Colonic mucosa (tissue), 4 donors: Measurements from ENCODE around the gene SRPX. TPM values are rescaled to one million over a fixed set of nuclear protein-coding genes. Genes with fewer than 3 reads are reported as not detected.

Experiments used
- DNase-seq: peaks from one replicate; pipeline ENCODE4 v3.0.0-alpha.2; 2020
- H3K27ac ChIP-seq: fragments of 200-600 bp; one replicate; pipeline ENCODE4 v1.8.0; 2021
- H3K27me3 ChIP-seq: fragments of 200-600 bp; one replicate; pipeline ENCODE4 v1.8.0; 2021
- H3K36me3 ChIP-seq: fragments of 200-600 bp; one replicate; pipeline ENCODE4 v1.8.0; 2021
- H3K4me1 ChIP-seq: fragments of 200-600 bp; one replicate; pipeline ENCODE4 v1.8.0; 2021; ENCODE audit warnings: mild to moderate bottlenecking
- H3K4me3 ChIP-seq: fragments of 200-600 bp; one replicate; pipeline ENCODE4 v1.8.0; 2021
- H3K9ac ChIP-seq, 2 donors: one replicate each; pipeline ENCODE4 v1.7.0; 2013; ENCODE audit warnings: control low read depth in 2 of 2, low read depth in 2 of 2, low read length in 2 of 2
- H3K9me3 ChIP-seq: fragments of 200-600 bp; one replicate; pipeline ENCODE4 v1.8.0; 2021
- intact Hi-C: fragments of 100-400 bp; cut with DNase I; formaldehyde crosslinking; loops from one replicate; pipeline ENCODE4 v1.14.1; 2022
- total RNA-seq, 2 donors: library from RNA; stranded (reverse); fragmentation: NEBNext Ultra II Directional in 1 of 2; extraction: Animal tissue kit (Norgen Biotek cat#: 25700) in 1 of 2; gene quantifications; one replicate each; pipeline ENCODE4 v1.2.1, GENCODE V29; 2021
- TF ChIP-seq, protein P1 (sequence below): fragments of 200-600 bp; IDR thresholded peaks from one replicate; pipeline ENCODE4 v1.8.0; 2022; ENCODE audit warnings: antibody characterized with exemption, mild to moderate bottlenecking
- donor health status: healthy.
- donor health status: DM: no; HTN: no; CAD: no.
- donor health status: DM: no; HTN: no; CAD: no.

The SRPX gene
- total RNA-seq, 2 donors from 2014 or later = 7.6 to 15.9 TPM

DNA sequence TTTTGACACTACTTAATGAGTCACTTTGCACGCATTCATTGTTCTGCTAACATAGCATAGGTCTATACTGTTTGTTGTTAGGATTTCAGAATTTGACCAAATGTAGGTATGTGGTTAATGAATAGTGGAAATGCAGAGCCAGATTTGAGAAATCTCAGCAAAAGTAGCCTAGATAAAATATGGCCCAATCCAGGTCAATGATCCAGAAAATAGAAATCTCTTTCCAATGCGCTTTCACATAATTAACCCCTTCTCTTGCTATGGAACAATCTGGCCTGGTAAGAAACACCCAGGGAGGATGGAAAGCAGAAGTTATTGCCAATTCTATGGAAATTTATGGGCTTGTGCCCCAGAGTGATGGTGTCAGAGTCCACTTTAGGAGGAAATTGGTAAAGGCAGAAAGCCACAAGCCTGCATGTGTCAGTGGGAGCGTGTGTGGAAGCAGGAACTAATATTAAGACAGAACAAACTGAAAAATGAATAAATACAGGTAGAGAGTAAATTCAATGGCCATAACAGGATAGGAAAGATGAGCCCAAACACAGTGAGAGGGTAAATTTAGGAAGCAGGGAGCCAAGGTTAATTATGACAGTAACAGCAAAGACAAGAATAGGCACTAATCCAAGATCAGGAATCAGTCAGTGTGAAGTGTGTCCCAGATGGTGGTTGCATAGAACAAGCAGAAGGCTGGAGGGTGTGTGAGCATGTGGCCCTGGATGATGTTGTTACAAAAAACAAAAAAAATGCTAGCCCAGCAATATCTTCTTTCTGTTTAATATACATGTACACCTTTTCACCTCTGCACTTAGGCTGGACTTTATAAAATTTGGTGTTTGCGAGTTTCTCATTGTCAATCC lies 111.4 kb downstream of the SRPX start:
- H3K27ac ChIP-seq = peak overlapping the region; percentile 1

DNA sequence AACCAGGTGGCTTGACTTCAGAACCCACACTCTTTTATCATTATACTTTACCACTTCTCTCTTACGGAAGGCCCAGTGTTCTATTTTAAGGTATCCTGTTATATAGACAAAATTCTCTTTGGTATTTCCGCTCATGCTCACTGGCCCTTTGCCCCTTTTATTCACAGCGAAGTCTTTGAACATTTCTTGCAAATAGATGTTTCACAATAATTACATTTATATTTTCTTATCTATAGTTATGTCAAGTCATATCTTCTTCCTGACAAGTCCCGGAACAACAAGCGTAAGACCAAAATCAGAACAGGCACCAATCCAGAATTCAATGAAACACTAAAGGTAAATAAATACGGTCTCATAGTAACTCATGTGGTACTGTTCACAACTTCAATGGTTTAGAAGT lies 112.3 kb downstream of the SRPX start:
- Histone ChIP-seq H3K9me3 (no peaks in the 10 kb centered on the region), H3K27me3 (no peaks in the 10 kb centered on the region), H3K4me1 (no peaks in the 10 kb centered on the region), H3K27ac (no peak overlapping the region), H3K9ac (no peak overlapping the region), H3K4me3 (no peak overlapping the region), H3K36me3 (no peaks in the 10 kb centered on the region)
- no peak for DNase-seq
- TF ChIP-seq, protein P1, sequence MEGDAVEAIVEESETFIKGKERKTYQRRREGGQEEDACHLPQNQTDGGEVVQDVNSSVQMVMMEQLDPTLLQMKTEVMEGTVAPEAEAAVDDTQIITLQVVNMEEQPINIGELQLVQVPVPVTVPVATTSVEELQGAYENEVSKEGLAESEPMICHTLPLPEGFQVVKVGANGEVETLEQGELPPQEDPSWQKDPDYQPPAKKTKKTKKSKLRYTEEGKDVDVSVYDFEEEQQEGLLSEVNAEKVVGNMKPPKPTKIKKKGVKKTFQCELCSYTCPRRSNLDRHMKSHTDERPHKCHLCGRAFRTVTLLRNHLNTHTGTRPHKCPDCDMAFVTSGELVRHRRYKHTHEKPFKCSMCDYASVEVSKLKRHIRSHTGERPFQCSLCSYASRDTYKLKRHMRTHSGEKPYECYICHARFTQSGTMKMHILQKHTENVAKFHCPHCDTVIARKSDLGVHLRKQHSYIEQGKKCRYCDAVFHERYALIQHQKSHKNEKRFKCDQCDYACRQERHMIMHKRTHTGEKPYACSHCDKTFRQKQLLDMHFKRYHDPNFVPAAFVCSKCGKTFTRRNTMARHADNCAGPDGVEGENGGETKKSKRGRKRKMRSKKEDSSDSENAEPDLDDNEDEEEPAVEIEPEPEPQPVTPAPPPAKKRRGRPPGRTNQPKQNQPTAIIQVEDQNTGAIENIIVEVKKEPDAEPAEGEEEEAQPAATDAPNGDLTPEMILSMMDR = no peak
- intact Hi-C loops = no loop called here

More for the DNA sequence above, 111.4 kb downstream of the SRPX start:
- Histone ChIP-seq H3K27me3 (no peaks in the 10 kb centered on the region), H3K4me1 (no peaks in the 10 kb centered on the region), H3K9ac (no peak overlapping the region), H3K36me3 (no peaks in the 10 kb centered on the region), H3K9me3 (no peaks in the 10 kb centered on the region), H3K4me3 (no peak overlapping the region)
- peak; percentile 27 for DNase-seq
- TF ChIP-seq, protein P1 = no peak
- intact Hi-C loops = no loop called here

DNA sequence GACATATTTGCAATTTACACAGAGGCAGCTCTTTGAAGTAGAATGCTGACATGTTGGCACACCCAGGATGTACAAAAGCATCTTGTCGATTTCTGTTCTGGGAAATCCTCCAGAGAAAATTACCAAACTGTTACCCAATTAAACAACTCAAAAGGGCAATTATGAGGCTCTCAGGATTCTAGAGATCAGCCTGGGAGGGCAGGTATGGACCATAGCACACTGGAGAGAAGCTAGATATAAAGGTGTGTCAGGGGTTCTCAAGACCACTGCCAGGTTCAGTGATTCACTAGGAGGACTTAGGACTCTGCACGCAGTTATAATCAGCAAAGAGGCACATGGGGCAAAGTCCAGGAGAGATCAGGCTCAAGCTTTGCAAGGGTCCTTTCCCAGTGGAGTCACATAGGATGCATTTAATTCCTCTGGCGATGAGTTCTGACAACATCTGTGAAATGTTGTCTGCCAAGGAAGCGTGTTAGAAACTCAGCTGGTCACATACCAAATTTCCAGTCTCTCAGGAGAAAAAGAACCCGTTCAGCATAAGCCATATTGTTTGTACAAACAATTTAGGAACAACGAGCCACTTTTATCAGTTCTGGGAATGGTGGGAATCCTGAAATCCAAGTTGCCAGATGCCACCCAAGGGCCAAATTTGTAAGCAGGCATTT lies 113.5 kb downstream of the SRPX start:
- peak; percentile 37 for DNase-seq
- H3K36me3 ChIP-seq = no peaks in the 10 kb centered on the region
- intact Hi-C loops = no loop called here
- H3K9me3 ChIP-seq = no peaks in the 10 kb centered on the region
- no peaks in the 10 kb centered on the region for H3K4me1 ChIP-seq
- H3K27me3 ChIP-seq = no peaks in the 10 kb centered on the region
- H3K9ac ChIP-seq = no peak overlapping the region
- no peak overlapping the region for H3K4me3 ChIP-seq
- TF ChIP-seq, protein P1 = no peak
- no peak overlapping the region for H3K27ac ChIP-seq

DNA sequence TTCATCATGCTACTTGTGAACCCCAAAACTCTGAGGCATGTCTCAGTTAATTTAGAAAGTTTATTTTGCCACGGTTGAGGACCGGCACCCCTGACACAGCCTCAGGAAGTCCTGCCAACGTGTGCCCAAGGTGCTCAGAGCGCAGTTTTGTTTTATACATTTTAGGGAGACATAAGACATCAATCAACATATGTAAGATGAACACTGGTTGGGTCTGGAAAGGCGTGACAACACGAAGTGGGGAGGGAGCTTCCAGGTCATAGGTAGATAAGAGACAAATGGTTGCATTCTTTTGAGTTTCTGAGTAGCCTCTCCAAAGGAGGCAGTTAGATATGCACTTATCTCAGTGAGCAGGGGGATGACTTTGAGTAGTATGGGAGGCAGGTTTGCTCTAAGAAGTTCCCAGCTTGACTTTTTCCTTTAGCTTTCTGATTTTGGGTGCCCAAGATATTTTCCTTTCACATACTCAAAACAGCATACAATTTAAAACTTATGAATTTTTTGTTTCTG lies 115.4 kb downstream of the SRPX start:
- no peaks in the 10 kb centered on the region for H3K9me3 ChIP-seq
- no peak for DNase-seq
- H3K4me1 ChIP-seq = no peaks in the 10 kb centered on the region
- no peak overlapping the region for H3K9ac ChIP-seq
- TF ChIP-seq, protein P1 = no peak
- no peak overlapping the region for H3K4me3 ChIP-seq
- no peak overlapping the region for H3K27ac ChIP-seq
- H3K27me3 ChIP-seq = no peaks in the 10 kb centered on the region
- no peaks in the 10 kb centered on the region for H3K36me3 ChIP-seq
- intact Hi-C loops = no loop called here

DNA sequence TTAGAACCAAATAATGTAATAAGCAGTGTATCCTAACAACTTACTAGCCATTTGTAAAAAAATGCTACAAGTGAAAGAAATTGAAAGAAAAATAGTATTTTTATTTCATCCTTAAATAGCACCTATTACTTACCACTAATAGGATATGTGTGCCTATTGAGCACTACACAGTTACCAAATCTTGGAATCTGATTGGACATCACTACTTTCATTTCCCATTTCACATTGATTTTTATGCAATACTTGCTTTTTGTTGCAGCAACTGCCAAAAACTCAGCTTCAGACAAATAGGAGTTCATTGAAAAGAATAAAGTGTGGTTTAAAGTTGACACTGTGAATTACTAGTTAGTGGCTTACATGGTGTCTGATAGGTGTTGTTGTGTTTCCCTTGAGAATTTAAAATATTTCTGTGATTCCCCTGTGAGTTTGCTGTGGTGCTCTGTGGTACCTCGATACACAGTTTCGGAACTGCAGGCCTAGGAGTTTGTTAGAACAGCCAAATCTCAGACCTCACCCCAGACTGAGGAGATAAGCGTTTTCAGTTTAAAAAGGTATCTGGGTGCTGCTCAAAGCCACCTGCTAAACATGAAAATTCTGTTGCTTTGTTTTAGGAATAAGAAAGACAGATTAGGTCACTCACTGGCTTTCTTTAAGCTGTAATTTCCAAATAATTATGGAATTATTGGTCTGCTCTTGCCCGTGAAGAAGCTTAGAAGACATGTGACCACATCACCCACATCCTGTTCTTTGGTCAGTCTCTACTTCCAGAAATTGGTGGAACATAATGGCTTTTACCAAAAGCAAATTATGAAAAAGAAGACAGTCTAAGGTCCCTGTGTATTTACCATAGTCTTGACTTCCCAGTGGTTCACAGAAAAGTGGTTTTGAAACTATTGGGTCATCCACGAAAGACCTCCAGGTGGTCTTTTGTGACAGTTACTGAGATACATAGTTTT lies 116.5 kb downstream of the SRPX start:
- TF ChIP-seq, protein P1 = no peak
- Histone ChIP-seq H3K4me1 (no peaks in the 10 kb centered on the region), H3K9me3 (no peaks in the 10 kb centered on the region), H3K27ac (no peak overlapping the region), H3K36me3 (no peaks in the 10 kb centered on the region), H3K4me3 (no peak overlapping the region), H3K9ac (no peak overlapping the region), H3K27me3 (no peaks in the 10 kb centered on the region)
- DNase-seq = no peak
- intact Hi-C loops = no loop called here
